Fibroblast of lung (primary cell): ENCODE results near the gene CCDC146.
"Not testable (repeated sequence)": the region's sequence is repeated elsewhere in the genome, so short reads cannot be mapped to it uniquely, and the experiment has no call there.

Experiments
- EZH2 ChIP-seq: IDR thresholded peaks from 2 replicates; pipeline ENCODE4 v1.5.1; 2012; ENCODE audit warnings: low read length, control low read depth, mild to moderate bottlenecking; ENCODE audit errors: missing control alignments
- TF ChIP-seq, protein P1 (sequence below), 2 donors: IDR thresholded peaks in 1 of 2; conservative IDR thresholded peaks in 1 of 2; 1 replicate in 1 of 2; 2 replicates in 1 of 2; pipeline ENCODE4 v1.5.1; 2011 to 2012; ENCODE audit warnings: low read length in 2 of 2, control low read depth in 1 of 2, inconsistent platforms in 1 of 2, low read depth in 1 of 2, mild to moderate bottlenecking in 1 of 2

DNA sequence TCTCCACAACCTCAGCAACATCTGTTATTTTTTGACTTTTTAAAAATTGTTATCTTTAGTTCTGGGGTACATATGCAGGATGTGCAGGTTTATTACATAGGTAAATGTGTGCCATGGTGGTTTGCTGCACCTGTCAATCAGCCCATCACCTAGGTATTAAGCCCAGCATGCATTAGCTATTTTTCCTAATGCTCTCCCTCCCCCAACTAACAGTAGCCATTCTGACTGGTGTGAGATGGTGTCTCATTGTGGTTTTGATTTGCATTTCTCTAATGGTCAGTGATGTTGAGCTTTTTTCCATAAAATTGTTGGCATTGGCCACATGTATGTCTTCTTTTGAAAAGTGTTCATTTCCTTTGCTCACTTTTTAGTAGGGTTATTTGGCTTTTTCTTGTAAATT lies 106.4 kb downstream of the CCDC146 start:
- TF ChIP-seq, protein P1, sequence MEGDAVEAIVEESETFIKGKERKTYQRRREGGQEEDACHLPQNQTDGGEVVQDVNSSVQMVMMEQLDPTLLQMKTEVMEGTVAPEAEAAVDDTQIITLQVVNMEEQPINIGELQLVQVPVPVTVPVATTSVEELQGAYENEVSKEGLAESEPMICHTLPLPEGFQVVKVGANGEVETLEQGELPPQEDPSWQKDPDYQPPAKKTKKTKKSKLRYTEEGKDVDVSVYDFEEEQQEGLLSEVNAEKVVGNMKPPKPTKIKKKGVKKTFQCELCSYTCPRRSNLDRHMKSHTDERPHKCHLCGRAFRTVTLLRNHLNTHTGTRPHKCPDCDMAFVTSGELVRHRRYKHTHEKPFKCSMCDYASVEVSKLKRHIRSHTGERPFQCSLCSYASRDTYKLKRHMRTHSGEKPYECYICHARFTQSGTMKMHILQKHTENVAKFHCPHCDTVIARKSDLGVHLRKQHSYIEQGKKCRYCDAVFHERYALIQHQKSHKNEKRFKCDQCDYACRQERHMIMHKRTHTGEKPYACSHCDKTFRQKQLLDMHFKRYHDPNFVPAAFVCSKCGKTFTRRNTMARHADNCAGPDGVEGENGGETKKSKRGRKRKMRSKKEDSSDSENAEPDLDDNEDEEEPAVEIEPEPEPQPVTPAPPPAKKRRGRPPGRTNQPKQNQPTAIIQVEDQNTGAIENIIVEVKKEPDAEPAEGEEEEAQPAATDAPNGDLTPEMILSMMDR (conservative IDR thresholded peaks at IDR 0.05 in 1 of 2, IDR thresholded peaks at IDR 0.05 in 1 of 2; ENCODE audit: low read depth in 1 of 2, low read length in 2 of 2) = not testable (repeated sequence)
- TF ChIP-seq EZH2 = not testable (repeated sequence)
